Loucy (cell line): ENCODE results near the gene TRIB2.

ENCODE experiments used
- EZH2phosphoT487 ChIP-seq: fragments of 200-600 bp; IDR thresholded peaks from 2 replicates; pipeline ENCODE4 v1.6.1; 2018; ENCODE audit warnings: antibody characterized with exemption, mild to moderate bottlenecking, moderate library complexity, borderline replicate concordance
- TF ChIP-seq, protein P1 (sequence below): fragments of 200-600 bp; sonication (generic); conservative IDR thresholded peaks from 2 replicates; pipeline ENCODE4 v1.5.1; 2014; ENCODE audit warnings: mild to moderate bottlenecking, antibody characterized with exemption, low read length

DNA sequence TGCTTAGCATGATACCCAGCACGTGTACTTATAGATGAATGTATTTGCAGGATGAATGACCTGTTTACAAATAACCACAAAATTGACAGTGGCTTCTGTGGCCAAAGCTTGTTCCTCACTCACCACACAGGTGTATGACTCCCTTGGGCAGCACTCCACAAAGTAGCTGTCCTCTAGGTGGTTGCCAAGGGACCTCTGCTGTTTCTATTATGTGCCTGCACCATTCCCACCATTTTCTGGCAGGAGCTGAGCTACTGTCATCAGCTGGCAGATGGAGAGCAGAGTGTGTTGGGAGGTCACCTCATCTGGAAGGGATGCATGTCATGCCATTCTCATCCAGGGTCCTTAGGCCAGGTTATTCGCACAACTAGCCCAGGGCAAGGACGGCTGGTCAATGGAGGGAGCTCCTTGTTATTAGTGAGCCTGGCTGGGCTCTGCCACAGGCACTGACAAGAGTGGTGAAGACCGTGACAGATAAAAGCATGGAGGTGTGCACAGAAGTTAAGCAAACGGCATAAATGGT, 37.1 kb upstream of the TRIB2 start:
- TF ChIP-seq, protein P1, sequence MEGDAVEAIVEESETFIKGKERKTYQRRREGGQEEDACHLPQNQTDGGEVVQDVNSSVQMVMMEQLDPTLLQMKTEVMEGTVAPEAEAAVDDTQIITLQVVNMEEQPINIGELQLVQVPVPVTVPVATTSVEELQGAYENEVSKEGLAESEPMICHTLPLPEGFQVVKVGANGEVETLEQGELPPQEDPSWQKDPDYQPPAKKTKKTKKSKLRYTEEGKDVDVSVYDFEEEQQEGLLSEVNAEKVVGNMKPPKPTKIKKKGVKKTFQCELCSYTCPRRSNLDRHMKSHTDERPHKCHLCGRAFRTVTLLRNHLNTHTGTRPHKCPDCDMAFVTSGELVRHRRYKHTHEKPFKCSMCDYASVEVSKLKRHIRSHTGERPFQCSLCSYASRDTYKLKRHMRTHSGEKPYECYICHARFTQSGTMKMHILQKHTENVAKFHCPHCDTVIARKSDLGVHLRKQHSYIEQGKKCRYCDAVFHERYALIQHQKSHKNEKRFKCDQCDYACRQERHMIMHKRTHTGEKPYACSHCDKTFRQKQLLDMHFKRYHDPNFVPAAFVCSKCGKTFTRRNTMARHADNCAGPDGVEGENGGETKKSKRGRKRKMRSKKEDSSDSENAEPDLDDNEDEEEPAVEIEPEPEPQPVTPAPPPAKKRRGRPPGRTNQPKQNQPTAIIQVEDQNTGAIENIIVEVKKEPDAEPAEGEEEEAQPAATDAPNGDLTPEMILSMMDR = no peak
- no peak for TF ChIP-seq EZH2phosphoT487
